Parathyroid adenoma (tissue), 2 donors: ENCODE measurements around the gene STXBP6.

ENCODE experiments used
- H2AFZ ChIP-seq: fragments of 300-600 bp; sonication (generic); one replicate; pipeline ENCODE4 v1.7.0; 2017; ENCODE audit warnings: antibody characterized with exemption, mild to moderate bottlenecking
- H3K27ac ChIP-seq: fragments of 300-600 bp; sonication (generic); one replicate; pipeline ENCODE4 v1.7.0; 2017
- H3K27me3 ChIP-seq: fragments of 300-600 bp; sonication (generic); one replicate; pipeline ENCODE4 v1.7.0; 2017; ENCODE audit warnings: low read length; ENCODE audit not compliant: control insufficient read depth, insufficient read depth
- H3K36me3 ChIP-seq: fragments of 300-600 bp; sonication (generic); one replicate; pipeline ENCODE4 v1.7.0; 2017; ENCODE audit warnings: low read length; ENCODE audit not compliant: control insufficient read depth, insufficient read depth
- H3K4me1 ChIP-seq: fragments of 300-600 bp; sonication (generic); one replicate; pipeline ENCODE4 v1.7.0; 2017; ENCODE audit warnings: control low read depth
- H3K4me2 ChIP-seq: fragments of 300-600 bp; sonication (generic); one replicate; pipeline ENCODE4 v1.7.0; 2017; ENCODE audit warnings: low read length
- H3K4me3 ChIP-seq: fragments of 300-600 bp; sonication (generic); one replicate; pipeline ENCODE4 v1.7.0; 2017; ENCODE audit warnings: low read depth, low read length
- H3K79me2 ChIP-seq: fragments of 300-600 bp; sonication (generic); one replicate; pipeline ENCODE4 v1.7.0; 2017; ENCODE audit warnings: control low read depth
- H3K9ac ChIP-seq: fragments of 300-600 bp; sonication (generic); one replicate; pipeline ENCODE4 v1.7.0; 2017; ENCODE audit warnings: mild to moderate bottlenecking
- H3K9me3 ChIP-seq: fragments of 300-600 bp; sonication (generic); one replicate; pipeline ENCODE4 v1.7.0; 2017; ENCODE audit warnings: low read length; ENCODE audit not compliant: control insufficient read depth
- CTCF ChIP-seq: fragments of 300-600 bp; sonication (generic); IDR thresholded peaks from one replicate; pipeline ENCODE4 v1.7.0; 2017; ENCODE audit warnings: antibody characterized with exemption, mild to moderate bottlenecking
- donor health status: primary hyperparathyroidism.

STXBP6 gene

GRCh38 chr14:25055005-25055404, 5.1 kb upstream of the STXBP6 start:
- Histone ChIP-seq H2AFZ (no peak overlapping the region), H3K4me2 (no peak overlapping the region), H3K79me2 (no peaks in the 10 kb centered on the region), H3K4me3 (no peak overlapping the region), H3K27ac (no peak overlapping the region), H3K9me3 (no peaks in the 10 kb centered on the region), H3K27me3 (no peaks in the 10 kb centered on the region), H3K4me1 (no peaks in the 10 kb centered on the region), H3K36me3 (no peaks in the 10 kb centered on the region), H3K9ac (no peak overlapping the region)
- TF ChIP-seq CTCF = no peak

GRCh38 chr14:25053585-25053984, 3.6 kb upstream of the STXBP6 start:
- Histone ChIP-seq H3K9ac (no peak overlapping the region), H3K27ac (no peak overlapping the region), H3K79me2 (no peaks in the 10 kb centered on the region), H3K9me3 (no peaks in the 10 kb centered on the region), H3K27me3 (no peaks in the 10 kb centered on the region), H3K4me1 (peaks cover 8% of the 10 kb centered on the region), H3K4me3 (no peak overlapping the region), H3K4me2 (no peak overlapping the region), H2AFZ (no peak overlapping the region), H3K36me3 (no peaks in the 10 kb centered on the region)
- TF ChIP-seq CTCF = no peak

GRCh38 chr14:25052921-25053320, 3.0 kb upstream of the STXBP6 start:
- H3K4me3 ChIP-seq = no peak overlapping the region
- no peak overlapping the region for H3K4me2 ChIP-seq
- no peak overlapping the region for H3K9ac ChIP-seq
- no peak overlapping the region for H2AFZ ChIP-seq
- peaks cover 13% of the 10 kb centered on the region for H3K4me1 ChIP-seq
- no peaks in the 10 kb centered on the region for H3K79me2 ChIP-seq
- H3K36me3 ChIP-seq = no peaks in the 10 kb centered on the region
- H3K9me3 ChIP-seq = no peaks in the 10 kb centered on the region
- no peak overlapping the region for H3K27ac ChIP-seq
- H3K27me3 ChIP-seq = no peaks in the 10 kb centered on the region
- no peak for TF ChIP-seq CTCF

- no peak overlapping the region for H3K4me3 ChIP-seq
- no peak overlapping the region for H3K4me2 ChIP-seq
- no peaks in the 10 kb centered on the region for H3K79me2 ChIP-seq
- no peak overlapping the region for H3K27ac ChIP-seq
- H3K4me1 ChIP-seq = peaks cover 13% of the 10 kb centered on the region
- H3K9me3 ChIP-seq = no peaks in the 10 kb centered on the region
- no peaks in the 10 kb centered on the region for H3K27me3 ChIP-seq
- TF ChIP-seq CTCF = no peak
- no peak overlapping the region for H2AFZ ChIP-seq
- no peaks in the 10 kb centered on the region for H3K36me3 ChIP-seq
- no peak overlapping the region for H3K9ac ChIP-seq
Observed at GRCh38 chr14:25052385-25052784, 2.4 kb upstream of the STXBP6 start.

GRCh38 chr14:25050269-25051150, 563 bp upstream of the STXBP6 start:
- no peak overlapping the region for H3K27ac ChIP-seq
- no peak overlapping the region for H3K9ac ChIP-seq
- no peaks in the 10 kb centered on the region for H3K9me3 ChIP-seq
- no peaks in the 10 kb centered on the region for H3K27me3 ChIP-seq
- peaks cover 13% of the 10 kb centered on the region for H3K4me1 ChIP-seq
- H2AFZ ChIP-seq = peak overlapping the region; percentile 68
- H3K4me2 ChIP-seq = peak overlapping the region; percentile 90
- TF ChIP-seq CTCF = no peak
- H3K36me3 ChIP-seq = no peaks in the 10 kb centered on the region
- no peaks in the 10 kb centered on the region for H3K79me2 ChIP-seq
- peak overlapping the region; percentile 66 for H3K4me3 ChIP-seq
